Sigmoid colon (tissue), 7 donors: ENCODE data around the gene SLC44A5. TPM values are rescaled to one million over a fixed set of nuclear protein-coding genes. Genes with fewer than 3 reads are reported as not detected.
"Not testable (repeated sequence)": the region's sequence is repeated elsewhere in the genome, so short reads cannot be mapped to it uniquely, and the experiment has no call there.

Source experiments
- DNase-seq: peaks from one replicate; pipeline ENCODE4 v3.0.0-alpha.2; 2019
- H3K27ac ChIP-seq, 4 donors: fragments of 200-600 bp; sonication (generic); one replicate each; pipeline ENCODE4 v1.5.1; 2016 to 2019; ENCODE audit warnings: mild to moderate bottlenecking in 1 of 4
- H3K27me3 ChIP-seq, 3 donors: fragments of 200-600 bp; sonication (generic); one replicate each; pipeline ENCODE4 v1.5.1; 2019; ENCODE audit warnings: mild to moderate bottlenecking in 1 of 3
- H3K36me3 ChIP-seq, 4 donors: fragments of 200-600 bp; sonication (generic); one replicate each; pipeline ENCODE4 v1.5.1; 2016 to 2019
- H3K4me1 ChIP-seq, 4 donors: fragments of 200-600 bp; sonication (generic); one replicate each; pipeline ENCODE4 v1.5.1; 2017 to 2019
- H3K4me3 ChIP-seq, 4 donors: fragments of 200-600 bp; sonication (generic); one replicate each; pipeline ENCODE4 v1.5.1; 2017 to 2019; ENCODE audit warnings: mild to moderate bottlenecking in 2 of 4, moderate library complexity in 1 of 4
- H3K9me3 ChIP-seq, 4 donors: fragments of 200-600 bp in 3 of 4; sonication (generic) in 3 of 4; one replicate each; pipeline versions ENCODE4 v1.5.1 to v1.6.1; 2013 to 2019
- CTCF ChIP-seq, 4 experiments: fragments of 450-650 bp in 3 of 4; fragments of 200-600 bp in 1 of 4; IDR thresholded peaks; one replicate each; pipeline ENCODE4 v1.5.1; 2016 to 2019; ENCODE audit warnings: antibody characterized with exemption in 4 of 4, mild to moderate bottlenecking in 3 of 4, moderate library complexity in 2 of 4
- EP300 ChIP-seq, 4 donors: sonication (generic); formaldehyde crosslinking; IDR thresholded peaks; one replicate each; pipeline ENCODE4 v1.6.1; 2017; ENCODE audit warnings: antibody characterized with exemption in 4 of 4
- POLR2A ChIP-seq, 2 donors: fragments of 450-650 bp; IDR thresholded peaks; one replicate each; pipeline ENCODE4 v1.6.1; 2016; ENCODE audit warnings: antibody characterized with exemption in 2 of 2, mild to moderate bottlenecking in 2 of 2, moderate library complexity in 2 of 2
- POLR2AphosphoS5 ChIP-seq, 4 donors: sonication (generic); formaldehyde crosslinking; IDR thresholded peaks; one replicate each; pipeline ENCODE4 v1.6.1; 2017; ENCODE audit warnings: antibody characterized with exemption in 4 of 4
- WGBS, 2 donors: extraction: QIAGEN DNeasy Blood & Tissue Kit; methylation state at CpG; one replicate each; pipeline ENCODE4 v1.1.7; 2013; 5-methylcytosine and 5-hydroxymethylcytosine counted together
- intact Hi-C: fragments of 100-400 bp; cut with DNase I; formaldehyde crosslinking; loops from one replicate; pipeline ENCODE4 v1.15.1; 2023
- polyA plus RNA-seq, 3 donors: library from polyadenylated mRNA; stranded (reverse); fragments of 200-250 nt; gene quantifications; one replicate each; pipeline ENCODE4 v1.2.3, GENCODE V29; 2013
- total RNA-seq, 4 donors: library from RNA; depleted of rRNA; stranded (reverse); fragments of >200 nt; gene quantifications; one replicate each; pipeline ENCODE4 v1.1.0, GENCODE V29; 2016
- donor health status: healthy with polysubstance abuse.
- donor health status: Bipolar disorder and iron deficiency.
- donor health status: healthy.

SLC44A5 gene
- total and polyA plus RNA-seq, 7 donors, result 0.36 to 1.4 (median 0.67) TPM; not detected in 1

- intact Hi-C loops, result no loop called here
- Histone ChIP-seq H3K27ac (no peak overlapping the region), H3K9me3 (no peaks in the 10 kb centered on the region), H3K4me3 (no peak overlapping the region), H3K4me1 (no peaks in the 10 kb centered on the region), H3K36me3 (no peaks in the 10 kb centered on the region), H3K27me3 (no peaks in the 10 kb centered on the region)
- 51 to 63% methylated on average over 1 of the region's 1 CpG for WGBS, 2 donors
- no peak for TF ChIP-seq POLR2AphosphoS5 (IDR thresholded peaks at IDR 0.05)
- TF ChIP-seq EP300 (IDR thresholded peaks at IDR 0.05), result no peak
- TF ChIP-seq CTCF (IDR thresholded peaks at IDR 0.05), result no peak
- no peak for TF ChIP-seq POLR2A (IDR thresholded peaks at IDR 0.05)
- no peak for DNase-seq
Measured at GRCh38 chr1:75198163-75198562, 412.8 kb downstream of the SLC44A5 start.

GRCh38 chr1:75188892-75189291, 422.0 kb downstream of the SLC44A5 start:
- no peak for DNase-seq
- Histone ChIP-seq H3K9me3 (no peaks in the 10 kb centered on the region), H3K4me1 (no peaks in the 10 kb centered on the region), H3K27ac (no peak overlapping the region), H3K4me3 (no peak overlapping the region), H3K36me3 (no peaks in the 10 kb centered on the region), H3K27me3 (no peaks in the 10 kb centered on the region)
- no peak for TF ChIP-seq POLR2A (IDR thresholded peaks at IDR 0.05)
- no peak for TF ChIP-seq CTCF (IDR thresholded peaks at IDR 0.05)
- TF ChIP-seq EP300 (IDR thresholded peaks at IDR 0.05), result no peak
- TF ChIP-seq POLR2AphosphoS5 (IDR thresholded peaks at IDR 0.05), result no peak
- intact Hi-C loops, result no loop called here
- 69 to 82% methylated on average over 1 of the region's 1 CpG for WGBS, 2 donors

- intact Hi-C loops, result not testable (repeated sequence)
Measured at GRCh38 chr1:75181214-75181955, 429.5 kb downstream of the SLC44A5 start.

GRCh38 chr1:75174031-75174760, 436.7 kb downstream of the SLC44A5 start:
- H3K9me3 ChIP-seq, result no peaks in the 10 kb centered on the region
- intact Hi-C loops, result no loop called here
- DNase-seq, result no peak
- H3K4me3 ChIP-seq, result no peak overlapping the region
- H3K4me1 ChIP-seq, result no peaks in the 10 kb centered on the region
- 78 to 83% methylated on average over 2 of the region's 2 CpGs for WGBS, 2 donors
- H3K36me3 ChIP-seq, result no peaks in the 10 kb centered on the region
- H3K27me3 ChIP-seq, result no peaks in the 10 kb centered on the region
- no peak overlapping the region for H3K27ac ChIP-seq
- TF ChIP-seq EP300 (IDR thresholded peaks at IDR 0.05) (no peak), POLR2A (IDR thresholded peaks at IDR 0.05) (no peak), POLR2AphosphoS5 (IDR thresholded peaks at IDR 0.05) (no peak), CTCF (IDR thresholded peaks at IDR 0.05) (no peak)

More at GRCh38 chr1:75181214-75181955, 429.5 kb downstream of the SLC44A5 start:
- H3K27me3 ChIP-seq, H3K36me3 ChIP-seq, H3K9me3 ChIP-seq, H3K4me3 ChIP-seq, H3K4me1 ChIP-seq, DNase-seq, H3K27ac ChIP-seq: not testable (repeated sequence)
- 84 to 88% methylated on average over 13 of the region's 13 CpGs for WGBS, 2 donors

- intact Hi-C loops, result no loop called here
- TF ChIP-seq EP300 (IDR thresholded peaks at IDR 0.05) (no peak), POLR2A (IDR thresholded peaks at IDR 0.05) (no peak), CTCF (IDR thresholded peaks at IDR 0.05) (no peak), POLR2AphosphoS5 (IDR thresholded peaks at IDR 0.05) (no peak)
- no peak overlapping the region for H3K27ac ChIP-seq
- WGBS, 2 donors, result 31 to 40% methylated on average over 1 of the region's 1 CpG
- no peaks in the 10 kb centered on the region for H3K36me3 ChIP-seq
- no peak for DNase-seq
- no peaks in the 10 kb centered on the region for H3K27me3 ChIP-seq
- no peaks in the 10 kb centered on the region for H3K4me1 ChIP-seq
- no peak overlapping the region for H3K4me3 ChIP-seq
- H3K9me3 ChIP-seq, result no peaks in the 10 kb centered on the region
Measured at GRCh38 chr1:75172556-75172955, 438.4 kb downstream of the SLC44A5 start.
